H7 (cell line): ENCODE measurements around the gene VPS39. TPM values are rescaled to one million over a fixed set of nuclear protein-coding genes. Genes with fewer than 3 reads are reported as not detected.

ENCODE experiments used
- DNase-seq: peaks from one replicate; pipeline ENCODE4 v3.0.0; 2012
- H3K27me3 ChIP-seq: 2 replicates; pipeline ENCODE4 v1.6.0; 2011; ENCODE audit warnings: mild to moderate bottlenecking, low read length; ENCODE audit not compliant: control insufficient read depth, insufficient read depth
- H3K36me3 ChIP-seq: replicated peaks from 2 replicates; pipeline ENCODE4 v1.5.1; 2011; ENCODE audit warnings: low read length; ENCODE audit not compliant: control insufficient read depth, insufficient read depth
- H3K4me3 ChIP-seq: 2 replicates; pipeline ENCODE4 v1.5.1; 2011; ENCODE audit warnings: low read depth, mild to moderate bottlenecking, control low read depth, low read length, moderate library complexity; ENCODE audit not compliant: insufficient read depth
- total RNA-seq: library from RNA; depleted of rRNA; stranded (reverse); fragments of >200 nt; shearing (Covaris generic); gene quantifications from 2 replicates; pipeline ENCODE4 v1.2.3, GENCODE V29; 2014

The VPS39 gene
- total RNA-seq, 1 experiment from 2014 or later: 26.6 TPM

DNA sequence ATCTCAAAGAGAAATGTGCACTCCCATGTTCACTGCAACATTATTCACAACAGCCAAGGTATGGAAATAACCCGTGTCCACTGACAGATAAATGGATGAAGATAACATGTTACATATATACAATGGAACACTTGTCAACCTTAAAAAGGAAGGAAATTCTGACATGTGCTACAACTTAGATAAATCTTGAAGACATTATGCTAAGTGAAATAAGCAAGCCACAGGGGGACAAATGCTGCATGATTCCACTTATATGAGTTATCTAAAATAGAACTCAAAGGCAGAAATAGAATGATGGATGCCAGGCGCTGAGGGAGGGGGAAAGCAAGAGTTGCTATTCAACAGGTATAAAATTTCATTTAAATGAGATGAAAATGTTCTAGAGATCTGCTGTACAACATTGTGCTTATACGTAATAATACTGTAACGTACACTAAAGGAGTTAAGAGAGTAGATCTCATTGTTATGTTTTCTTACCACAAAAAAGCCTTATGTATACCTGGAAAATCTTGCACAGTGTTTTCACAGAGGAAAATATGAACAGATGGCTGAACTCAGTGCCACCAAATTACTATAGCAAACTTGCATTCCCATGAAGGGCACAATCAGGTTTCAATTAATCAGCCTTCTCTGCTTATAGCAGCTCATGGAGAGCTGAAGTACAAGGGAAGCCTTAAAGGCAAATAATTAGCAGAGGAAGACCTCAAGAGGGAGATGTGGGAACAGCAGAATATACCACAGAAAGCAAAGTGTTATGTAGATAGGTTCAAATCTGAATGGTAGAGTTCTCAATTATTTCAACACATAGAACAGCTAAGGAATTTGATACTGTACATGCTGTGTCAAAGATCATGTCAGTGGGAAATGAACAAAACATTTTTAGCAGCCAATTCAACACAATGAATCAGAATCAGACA is 8.1 kb upstream of the VPS39 start:
- no peak overlapping the region for H3K4me3 ChIP-seq
- H3K36me3 ChIP-seq: peaks cover 10% of the 10 kb centered on the region
- no peaks in the 10 kb centered on the region for H3K27me3 ChIP-seq
- DNase-seq: no peak

DNA sequence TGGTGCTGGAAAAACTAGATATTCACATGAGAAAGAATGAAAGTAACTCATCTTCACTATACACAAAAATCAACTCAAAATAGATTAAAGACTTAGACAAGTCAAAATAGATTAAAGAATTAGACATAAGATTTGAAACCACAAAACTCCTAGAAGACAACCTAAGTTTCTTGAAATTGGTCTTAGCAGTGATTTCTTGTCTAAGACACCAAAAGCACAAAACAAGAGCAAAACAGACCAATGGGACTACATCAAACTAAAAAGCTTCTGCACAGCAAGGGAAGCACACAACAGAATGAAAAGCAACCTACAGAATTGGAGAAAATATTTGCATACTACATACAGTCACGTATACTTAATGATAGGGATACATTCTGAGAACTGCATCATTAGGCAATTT is 6.5 kb upstream of the VPS39 start:
- no peaks in the 10 kb centered on the region for H3K27me3 ChIP-seq
- peaks cover 12% of the 10 kb centered on the region for H3K36me3 ChIP-seq
- no peak for DNase-seq
- no peak overlapping the region for H3K4me3 ChIP-seq

DNA sequence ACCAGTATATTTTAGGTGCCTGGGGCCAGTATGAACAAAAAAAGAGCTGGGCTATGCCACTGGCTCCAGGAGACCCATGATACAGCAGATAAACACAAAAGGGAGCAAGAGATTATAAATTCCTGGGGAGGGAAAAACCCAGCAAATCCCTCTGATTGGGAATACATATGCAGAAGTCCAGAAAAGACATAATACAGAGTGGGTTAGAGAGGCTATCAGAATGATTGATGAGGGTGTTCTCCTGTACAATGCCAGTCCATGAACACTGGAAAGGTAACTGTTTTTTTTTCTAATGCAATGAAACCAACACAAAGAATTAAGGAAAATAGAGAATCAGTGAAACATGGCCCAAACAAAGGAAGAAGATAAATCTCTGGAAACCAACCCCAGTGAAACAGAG is 5.4 kb upstream of the VPS39 start:
- peaks cover 6% of the 10 kb centered on the region for H3K36me3 ChIP-seq

DNA sequence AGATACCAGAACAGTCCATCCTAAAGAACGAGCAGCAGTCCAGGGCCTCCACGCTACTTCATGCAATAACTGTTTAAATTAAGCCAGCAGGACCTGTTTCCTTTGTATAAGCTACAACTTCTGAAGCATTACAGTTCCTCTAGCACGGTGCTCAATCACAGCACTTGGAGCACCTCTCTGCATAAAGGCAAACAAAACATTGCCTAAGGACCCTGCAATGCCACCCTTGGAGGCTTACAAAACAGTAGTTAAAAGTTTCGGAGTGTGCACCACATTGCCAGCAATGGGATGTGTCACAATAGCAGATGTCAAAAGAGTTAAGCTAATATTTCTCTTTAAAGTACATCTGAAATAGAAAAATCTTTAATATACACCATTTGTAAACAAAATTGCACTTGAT is 2.6 kb upstream of the VPS39 start:
- DNase-seq: no peak
- Histone ChIP-seq H3K36me3 (peaks cover 4% of the 10 kb centered on the region), H3K4me3 (no peak overlapping the region), H3K27me3 (no peaks in the 10 kb centered on the region)

More for the DNA sequence above, 5.4 kb upstream of the VPS39 start:
- H3K4me3 ChIP-seq: no peak overlapping the region
- DNase-seq: no peak
- no peaks in the 10 kb centered on the region for H3K27me3 ChIP-seq

DNA sequence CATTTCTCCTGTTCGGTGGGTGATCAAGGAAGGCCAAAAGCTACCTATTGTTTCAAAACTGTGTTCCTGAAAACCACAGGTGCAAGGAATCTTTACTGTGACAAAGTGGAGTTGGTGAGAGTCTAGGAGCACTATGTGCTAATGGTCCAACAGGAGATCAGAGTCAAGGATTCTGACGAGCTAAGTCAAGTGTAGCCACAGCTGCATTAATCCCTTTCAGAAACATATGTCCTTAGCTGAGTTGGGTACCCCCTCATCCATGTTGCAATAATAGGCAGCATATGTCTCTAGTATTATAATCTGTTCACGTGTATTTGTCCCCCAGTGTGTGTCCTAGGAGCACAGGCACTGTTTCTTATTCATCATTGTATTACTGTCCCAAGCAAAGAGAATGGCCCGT is 1.7 kb downstream of the VPS39 start:
- Histone ChIP-seq H3K4me3 (no peak overlapping the region), H3K36me3 (peaks cover 3% of the 10 kb centered on the region), H3K27me3 (no peaks in the 10 kb centered on the region)
- no peak for DNase-seq

DNA sequence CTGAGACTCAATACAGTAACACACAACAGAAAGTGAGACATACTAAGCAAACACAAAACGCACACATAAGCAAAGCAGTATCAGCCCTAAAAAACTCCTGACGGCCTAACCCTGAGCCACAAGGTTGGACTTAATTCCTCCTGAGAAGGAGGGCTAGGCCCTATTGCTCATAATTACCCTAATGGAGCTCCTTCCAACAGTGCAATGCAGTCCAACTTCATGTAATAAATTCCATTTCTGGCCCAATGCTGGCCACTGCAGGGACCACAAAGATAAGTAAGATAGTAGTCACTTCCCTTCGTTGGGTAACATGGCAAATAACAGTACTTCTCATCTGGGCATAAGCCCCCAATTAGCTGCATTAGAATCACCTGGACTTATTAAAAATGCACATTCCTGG is 4.2 kb downstream of the VPS39 start:
- DNase-seq: no peak

DNA sequence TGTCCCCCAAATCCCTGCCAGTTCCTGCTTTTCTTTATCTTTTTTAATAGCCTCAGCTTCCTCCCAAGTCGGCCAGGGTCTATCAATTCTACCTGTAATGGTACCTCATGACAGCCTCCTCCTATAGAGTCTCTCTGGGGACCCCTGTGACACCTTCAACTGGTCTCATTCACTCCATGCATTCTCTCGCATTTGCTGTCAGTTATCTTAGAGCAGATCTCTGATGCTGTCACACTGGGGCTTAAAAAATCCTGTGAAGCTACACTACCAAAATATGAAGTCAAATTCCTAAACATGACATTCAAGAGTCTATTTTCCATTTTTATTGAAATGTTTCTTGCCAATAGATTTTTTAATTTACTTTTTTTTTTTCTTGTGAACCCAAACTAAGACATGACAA is 5.5 kb downstream of the VPS39 start:
- no peaks in the 10 kb centered on the region for H3K27me3 ChIP-seq
- no peak overlapping the region for H3K4me3 ChIP-seq
- no peak for DNase-seq
- H3K36me3 ChIP-seq: no peaks in the 10 kb centered on the region

More for the DNA sequence above, 4.2 kb downstream of the VPS39 start:
- H3K36me3 ChIP-seq: no peaks in the 10 kb centered on the region
- H3K27me3 ChIP-seq: no peaks in the 10 kb centered on the region
- no peak overlapping the region for H3K4me3 ChIP-seq

DNA sequence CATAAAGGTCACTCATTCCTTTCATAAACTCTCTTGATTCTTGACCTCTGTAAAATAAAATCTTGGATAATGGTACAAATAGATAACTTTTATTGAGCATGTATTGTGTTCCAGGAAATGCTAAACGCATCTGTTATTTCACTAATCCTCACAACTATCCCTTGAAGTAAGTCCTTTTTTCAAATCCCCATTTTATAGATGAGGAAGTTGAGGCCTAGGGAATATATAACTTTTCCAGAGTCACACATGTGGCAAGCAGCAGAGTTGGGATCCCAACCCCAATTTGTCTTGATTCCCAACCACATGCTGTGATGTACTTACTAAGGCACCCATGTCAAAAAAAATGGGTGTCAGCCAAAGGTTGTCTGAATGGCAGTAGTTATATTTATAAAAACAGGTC is 6.3 kb downstream of the VPS39 start:
- no peak for DNase-seq
- Histone ChIP-seq H3K36me3 (no peaks in the 10 kb centered on the region), H3K4me3 (no peak overlapping the region), H3K27me3 (no peaks in the 10 kb centered on the region)

DNA sequence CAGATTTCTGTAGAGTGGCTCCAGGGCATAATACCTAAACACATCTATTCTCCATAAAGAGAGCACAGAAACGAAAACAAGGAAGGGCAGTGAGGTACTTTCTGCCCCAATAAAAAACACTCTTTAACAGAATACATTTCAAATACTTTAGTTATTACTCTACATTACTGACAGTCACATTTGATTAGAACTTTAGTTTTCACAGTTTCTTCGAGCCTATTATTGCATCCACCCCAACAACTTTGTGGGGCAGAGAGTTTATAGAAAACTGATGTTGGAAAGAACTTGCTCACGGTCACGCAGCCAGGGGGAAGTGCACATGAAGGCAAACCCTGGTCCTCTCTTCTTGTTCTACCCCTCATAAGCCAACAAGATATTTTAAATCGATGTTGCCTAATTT is 9.0 kb downstream of the VPS39 start:
- H3K4me3 ChIP-seq: no peak overlapping the region
- no peaks in the 10 kb centered on the region for H3K27me3 ChIP-seq
- no peak for DNase-seq
- no peaks in the 10 kb centered on the region for H3K36me3 ChIP-seq

DNA sequence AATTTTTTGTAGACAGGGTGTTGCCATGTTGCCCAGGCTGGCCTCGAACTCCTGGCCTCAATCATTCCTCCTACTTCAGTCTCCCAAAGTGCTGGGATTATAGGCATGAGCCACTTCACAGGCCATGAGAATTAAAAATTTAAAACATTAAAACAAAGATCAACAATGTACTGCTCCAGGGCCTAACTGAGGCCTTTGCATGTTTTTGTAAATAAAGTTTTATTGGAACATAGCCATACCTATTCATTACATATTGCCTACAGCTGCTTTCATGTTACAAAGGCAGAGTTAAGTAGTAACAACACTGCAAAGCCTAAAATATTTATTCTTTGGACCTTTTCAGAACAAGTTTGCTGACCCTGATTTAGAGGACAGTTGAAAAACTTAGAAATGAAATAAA is 9.6 kb downstream of the VPS39 start:
- H3K4me3 ChIP-seq: no peak overlapping the region

DNA sequence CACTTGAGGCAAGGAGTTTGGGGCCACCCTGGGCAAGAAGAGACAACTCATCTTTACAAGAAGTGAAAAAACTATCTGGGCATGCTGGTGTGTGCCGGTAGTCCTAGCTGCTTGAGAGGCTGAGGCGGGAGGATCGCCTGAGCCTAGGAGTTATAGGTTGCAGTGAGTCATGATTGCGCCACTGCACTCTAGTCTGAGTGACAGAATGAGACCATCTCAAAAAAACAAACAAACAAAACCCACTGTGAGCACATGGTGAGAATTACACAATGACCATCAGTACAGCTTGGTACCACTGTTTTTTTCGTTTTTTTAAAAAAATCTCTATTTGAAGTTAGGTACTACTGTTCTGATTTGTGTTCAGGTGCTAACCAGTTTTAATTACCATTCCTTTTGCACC is 13.6 kb downstream of the VPS39 start:
- Histone ChIP-seq H3K36me3 (peaks cover 2% of the 10 kb centered on the region; the same call in 1 of the 2 replicates), H3K4me3 (no peak overlapping the region), H3K27me3 (no peaks in the 10 kb centered on the region)
- DNase-seq: no peak

More for the DNA sequence above, 9.6 kb downstream of the VPS39 start:
- Histone ChIP-seq H3K36me3 (no peaks in the 10 kb centered on the region), H3K27me3 (no peaks in the 10 kb centered on the region)
- no peak for DNase-seq

DNA sequence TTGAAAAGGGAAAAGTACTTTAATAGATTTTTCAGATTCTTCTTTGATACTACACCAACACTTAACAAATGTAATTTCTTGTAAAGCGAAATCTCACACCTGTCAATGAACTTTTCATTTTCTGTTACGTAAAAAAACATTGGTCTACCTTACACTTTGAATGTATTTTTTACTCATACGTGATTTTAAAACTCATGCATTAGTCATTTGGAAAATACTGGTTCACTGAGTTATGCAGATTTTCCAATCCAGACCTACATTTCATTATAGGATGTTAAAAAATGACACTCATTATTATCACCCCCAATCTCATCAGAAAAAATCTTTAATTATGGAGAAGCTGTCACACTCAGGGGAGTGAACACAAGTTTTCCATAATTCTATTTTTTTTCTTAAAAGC is 14.7 kb downstream of the VPS39 start:
- no peaks in the 10 kb centered on the region for H3K27me3 ChIP-seq
- H3K4me3 ChIP-seq: no peak overlapping the region
- DNase-seq: no peak
- peaks cover 2% of the 10 kb centered on the region; the same call in 1 of the 2 replicates for H3K36me3 ChIP-seq

DNA sequence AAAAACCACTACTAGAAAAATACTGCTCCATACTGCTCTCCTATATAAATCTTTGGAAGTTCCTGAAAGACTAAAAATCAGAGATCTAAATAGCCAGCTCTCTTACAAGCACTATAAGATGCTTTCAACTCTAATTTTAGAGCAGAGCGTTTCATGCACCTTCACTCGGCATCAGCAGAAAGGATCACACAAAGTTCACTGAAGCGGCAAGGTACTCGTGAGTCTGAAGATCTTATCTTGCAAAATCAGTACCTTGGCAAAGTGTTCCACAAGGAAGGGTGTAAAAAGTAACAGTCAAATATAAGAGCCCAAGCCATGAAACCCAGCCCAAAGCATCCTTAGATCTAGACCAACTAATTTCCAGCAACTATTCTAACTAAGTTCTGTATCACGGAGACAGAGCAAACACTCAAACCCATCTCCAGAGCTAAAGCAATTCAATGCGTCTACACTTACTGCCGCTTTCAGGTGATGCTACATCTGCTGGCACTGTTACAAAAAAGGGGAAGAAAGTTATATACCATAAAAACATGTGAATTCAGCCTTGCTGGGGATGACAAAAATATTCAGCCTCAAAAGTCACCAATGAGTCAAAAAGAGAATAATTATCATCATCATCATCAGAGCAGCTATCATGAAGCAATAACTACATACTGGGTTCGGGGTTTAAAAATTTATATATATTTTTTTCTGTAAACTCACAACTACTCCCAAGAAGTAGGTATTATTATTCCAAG is 16.3 kb downstream of the VPS39 start:
- Histone ChIP-seq H3K4me3 (no peak overlapping the region), H3K27me3 (no peaks in the 10 kb centered on the region), H3K36me3 (peaks cover 2% of the 10 kb centered on the region; the same call in 1 of the 2 replicates)
- DNase-seq: no peak

DNA sequence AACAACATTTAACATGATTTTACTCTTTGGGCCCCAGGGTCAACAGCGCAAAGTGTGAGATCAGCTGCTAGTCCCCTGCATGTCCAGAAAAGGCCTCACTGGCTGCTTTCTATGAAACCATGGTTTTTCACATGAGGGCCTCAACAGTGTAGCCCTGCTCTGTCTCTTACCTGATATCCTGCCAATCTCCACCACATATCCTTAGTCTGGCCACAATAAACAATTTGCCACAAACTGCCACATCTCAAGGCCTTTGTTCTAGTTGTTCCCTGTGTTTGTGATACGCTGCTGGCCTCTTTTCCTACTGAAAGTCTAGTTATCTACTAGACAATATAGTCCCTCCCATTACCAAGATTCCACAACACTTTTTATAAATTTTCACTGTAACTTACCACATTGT is 17.7 kb downstream of the VPS39 start:
- H3K27me3 ChIP-seq: no peaks in the 10 kb centered on the region
- peaks cover 2% of the 10 kb centered on the region; the same call in 1 of the 2 replicates for H3K36me3 ChIP-seq
- H3K4me3 ChIP-seq: no peak overlapping the region
- DNase-seq: no peak

DNA sequence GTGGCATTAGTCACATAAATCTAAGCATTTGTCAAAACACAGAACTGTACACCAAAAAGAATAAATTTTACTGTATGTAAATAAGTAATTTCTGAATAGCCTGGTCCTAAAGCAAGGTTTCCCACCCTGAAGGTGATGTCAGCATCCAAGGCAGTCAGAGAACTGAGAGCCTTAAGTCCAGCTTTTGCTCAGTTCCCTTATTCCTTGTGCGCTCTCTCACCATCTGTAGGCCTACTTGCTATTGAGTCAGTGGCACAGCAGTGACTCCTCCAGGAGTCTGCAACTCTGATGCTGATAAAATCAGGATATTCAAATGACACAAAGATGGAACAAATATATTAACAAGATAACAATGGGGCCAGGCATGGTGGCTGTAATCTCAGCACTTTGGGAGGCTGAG is 22.3 kb downstream of the VPS39 start:
- H3K27me3 ChIP-seq: no peaks in the 10 kb centered on the region
- H3K36me3 ChIP-seq: peaks cover 4% of the 10 kb centered on the region
- no peak for DNase-seq
- no peak overlapping the region for H3K4me3 ChIP-seq
